GM19043 (cell line): ENCODE data around the gene ABRAXAS1.

Experiments
- ATAC-seq: cut with Tn5 transposase; IDR thresholded peaks from one replicate; pipeline ENCODE4 v1.9.1; 2021; ENCODE audit warnings: low read depth; ENCODE audit not compliant: unreplicated experiment

ABRAXAS1 gene

GRCh38 chr4:83454686-83455085, 30.2 kb downstream of the ABRAXAS1 start:
- no peak for ATAC-seq

GRCh38 chr4:83449009-83449408, 35.9 kb downstream of the ABRAXAS1 start:
- no peak for ATAC-seq

- ATAC-seq: no peak
These were observed 44.0 kb downstream of the ABRAXAS1 start for GRCh38 chr4:83440899-83441298.

- ATAC-seq: no peak
These were observed 44.6 kb downstream of the ABRAXAS1 start for GRCh38 chr4:83440148-83440814.

GRCh38 chr4:83438719-83439118, 46.2 kb downstream of the ABRAXAS1 start:
- no peak for ATAC-seq

GRCh38 chr4:83436680-83437079, 48.2 kb downstream of the ABRAXAS1 start:
- ATAC-seq: no peak

GRCh38 chr4:83431200-83431599, 53.7 kb downstream of the ABRAXAS1 start:
- no peak for ATAC-seq

GRCh38 chr4:83418211-83418610, 66.7 kb downstream of the ABRAXAS1 start:
- ATAC-seq: no peak

- ATAC-seq: no peak
These were observed 67.3 kb downstream of the ABRAXAS1 start for GRCh38 chr4:83417566-83417965.

- ATAC-seq: no peak
These were observed 71.2 kb downstream of the ABRAXAS1 start for GRCh38 chr4:83413676-83414075.
